HG03575 (cell line): ENCODE measurements around the gene BOC.
"Not testable (repeated sequence)": the region's sequence is repeated elsewhere in the genome, so short reads cannot be mapped to it uniquely, and the experiment has no call there.

Experiments
- ATAC-seq: cut with Tn5 transposase; IDR thresholded peaks from one replicate; pipeline ENCODE4 v1.9.1; 2021; ENCODE audit not compliant: unreplicated experiment, insufficient number of reproducible peaks, low FRiP score; ENCODE audit errors: extremely low read depth

BOC gene

DNA sequence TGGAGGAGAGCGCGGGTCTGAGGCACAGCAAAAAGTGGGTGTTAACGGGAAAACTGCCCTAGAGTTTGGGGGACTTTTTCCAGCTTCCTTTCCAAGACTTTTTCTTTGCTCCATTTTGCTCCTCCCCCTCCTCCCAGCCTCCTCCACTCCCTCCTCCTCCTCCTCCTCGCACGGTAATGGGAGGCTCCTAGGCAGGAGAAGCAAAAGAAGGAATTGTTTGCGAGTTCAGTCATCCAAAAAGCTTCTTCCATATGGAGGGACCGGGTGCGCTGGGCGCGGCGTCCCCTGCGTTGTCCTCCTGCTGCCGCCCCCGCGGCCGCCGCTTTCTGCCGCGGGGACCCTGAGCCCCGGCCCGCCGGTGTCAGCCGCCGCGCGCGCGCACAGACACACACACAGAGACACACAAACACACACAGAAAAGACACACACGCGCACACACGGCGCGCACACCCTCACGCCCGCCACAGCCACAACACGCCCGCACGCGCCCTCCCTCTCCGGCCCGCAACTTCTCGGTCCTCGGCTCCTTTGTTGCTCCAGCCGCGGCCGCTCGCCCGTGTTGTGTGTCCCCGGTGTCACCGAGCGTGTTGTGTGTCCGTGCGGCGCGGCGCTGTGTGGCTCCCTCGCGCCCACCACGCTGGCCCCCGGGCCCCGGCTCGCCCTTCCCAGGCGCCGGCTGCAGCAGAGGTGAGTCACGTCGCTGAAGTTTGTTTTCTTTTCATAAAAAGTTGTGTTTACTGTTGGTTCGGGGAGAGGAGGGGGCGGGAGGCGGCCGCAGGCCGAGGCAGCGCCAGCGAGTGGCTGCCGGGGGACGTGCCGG lies at the start of gene BOC:
Gene BOC (plus strand): TSS at position 228 of the 820 bp plus-strand sequence. CDS start 38,246 bp downstream, outside the sequence.
- no peak for ATAC-seq

DNA sequence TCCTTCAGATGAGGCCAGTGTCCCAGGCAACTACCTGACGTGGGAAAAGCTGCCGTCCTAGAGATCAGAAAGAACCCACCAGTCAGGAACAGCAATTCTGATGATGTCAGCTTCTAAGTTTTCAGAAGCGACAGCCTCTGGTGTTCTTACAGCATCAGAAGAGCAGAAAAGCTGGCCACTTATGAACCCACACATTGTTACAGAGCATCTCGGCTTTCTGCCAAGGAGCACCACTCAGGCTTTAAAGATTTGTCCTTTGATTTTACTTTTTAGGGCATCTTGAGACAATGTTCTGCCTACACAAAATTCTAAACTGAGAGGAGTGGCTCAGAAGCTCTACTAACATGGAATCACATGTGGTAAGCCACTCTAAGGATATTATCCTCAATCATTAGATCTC lies 49.7 kb upstream of the BOC start:
- no peak for ATAC-seq

- no peak for ATAC-seq
Observed at GRCh38 chr3:113163152-113163551, 48.2 kb upstream of the BOC start.

- ATAC-seq: no peak
Observed at GRCh38 chr3:113165841-113166240, 45.5 kb upstream of the BOC start.

DNA sequence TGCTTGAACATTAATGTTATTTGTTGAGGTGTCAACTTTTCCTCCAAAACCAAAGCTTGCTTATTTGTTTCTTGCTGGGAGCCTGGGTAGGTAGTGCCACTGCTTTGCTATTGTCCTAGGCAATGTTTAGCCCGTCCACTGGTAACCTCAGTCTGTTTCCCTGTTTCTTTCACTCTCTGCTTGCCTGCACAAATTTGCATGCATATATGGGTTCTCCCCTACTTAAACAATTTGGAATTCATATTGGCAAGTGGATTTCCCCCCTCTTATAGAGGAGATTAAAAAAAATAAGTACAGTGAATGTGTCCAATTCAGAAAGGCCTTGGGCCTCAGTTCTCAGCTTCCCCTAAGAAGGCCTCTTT lies 45.0 kb upstream of the BOC start:
- ATAC-seq: no peak

GRCh38 chr3:113166719-113167492 lies 44.5 kb upstream of the BOC start:
- no peak for ATAC-seq

DNA sequence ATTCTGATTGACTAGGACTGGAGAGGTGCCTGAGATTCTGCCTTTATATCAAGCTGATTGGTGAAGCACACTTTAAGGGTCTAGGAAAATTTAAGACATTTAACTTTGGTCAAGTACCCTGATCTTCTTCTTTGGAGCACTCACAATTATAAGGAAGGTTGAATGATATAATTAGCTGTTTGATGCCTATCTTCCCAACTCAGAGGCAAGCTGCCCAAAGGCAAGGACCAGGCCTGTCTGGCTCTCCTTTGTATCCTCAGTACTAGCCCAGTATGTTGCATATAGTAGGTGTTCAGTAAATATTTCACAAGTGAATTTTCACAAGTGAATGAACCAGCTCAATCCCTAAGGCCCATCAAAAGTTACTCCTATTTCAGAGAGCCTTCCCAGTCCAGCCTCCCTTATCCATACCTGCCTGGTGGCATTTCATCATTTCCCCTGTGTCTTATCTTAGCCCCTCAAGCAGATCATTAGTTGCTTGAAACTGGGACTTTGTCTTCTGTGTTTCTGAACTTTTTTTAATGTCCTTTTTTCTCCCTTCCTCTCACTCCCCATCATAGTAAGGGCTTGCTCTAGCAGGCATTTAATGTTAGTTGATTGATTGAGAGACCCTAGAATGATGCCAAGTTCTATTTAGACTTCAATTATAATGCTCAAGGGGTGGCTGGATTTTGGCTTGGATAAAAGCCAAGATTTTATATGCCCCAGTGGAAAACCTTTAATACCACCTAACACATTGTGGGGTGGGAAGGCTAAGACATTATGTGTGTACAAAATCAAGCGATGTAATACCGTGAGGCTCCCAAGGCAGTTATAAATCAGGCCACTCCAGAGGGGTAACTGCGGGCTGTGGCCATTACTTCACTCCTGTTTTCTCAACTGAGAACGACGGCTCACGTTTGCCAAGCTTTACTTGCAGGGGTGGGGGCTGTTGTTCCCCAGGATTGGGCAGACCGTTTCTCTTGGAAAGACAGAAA lies 43.2 kb upstream of the BOC start:
- ATAC-seq: no peak

- ATAC-seq: no peak
Observed at GRCh38 chr3:113169891-113170452, 41.4 kb upstream of the BOC start.

- ATAC-seq: no peak
Observed at GRCh38 chr3:113170771-113171170, 40.6 kb upstream of the BOC start.

GRCh38 chr3:113171675-113172300 lies 39.6 kb upstream of the BOC start:
- ATAC-seq: not testable (repeated sequence)

GRCh38 chr3:113173102-113173501 lies 38.3 kb upstream of the BOC start:
- ATAC-seq: no peak

GRCh38 chr3:113174304-113174703 lies 37.1 kb upstream of the BOC start:
- no peak for ATAC-seq

DNA sequence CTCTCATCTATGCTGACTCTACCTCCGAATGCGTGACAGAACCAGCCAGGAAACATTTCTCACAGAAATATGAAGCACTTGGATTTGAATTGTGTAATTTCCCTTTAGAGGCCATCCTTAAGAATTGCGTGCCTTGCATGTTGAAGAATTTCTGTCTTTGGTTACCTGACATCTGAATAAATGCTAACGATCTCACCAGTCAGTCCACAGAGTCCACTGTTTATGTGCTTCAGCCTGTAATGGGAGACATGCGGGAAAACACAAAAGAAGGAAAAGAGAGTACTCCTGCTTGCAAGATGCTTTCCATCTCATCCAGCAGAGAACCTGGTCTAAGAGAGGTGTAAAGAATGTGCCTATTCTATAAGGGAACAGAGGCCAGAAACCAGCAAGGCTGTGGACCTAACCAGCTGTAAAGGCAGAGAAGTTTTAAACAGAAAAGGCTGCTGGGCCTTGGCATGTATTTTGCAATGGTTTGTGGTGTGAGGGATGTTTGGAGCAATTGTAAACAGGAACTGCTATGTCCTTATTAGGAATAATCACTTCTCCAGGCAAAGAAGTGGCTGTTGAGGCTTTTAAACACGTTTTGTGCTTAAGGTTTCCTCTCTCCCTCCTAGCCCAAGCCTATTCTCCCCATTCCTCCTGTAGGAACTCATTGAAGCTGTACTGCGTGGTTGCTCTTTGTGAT lies 36.4 kb upstream of the BOC start:
- no peak for ATAC-seq

GRCh38 chr3:113177526-113177925 lies 33.8 kb upstream of the BOC start:
- no peak for ATAC-seq

DNA sequence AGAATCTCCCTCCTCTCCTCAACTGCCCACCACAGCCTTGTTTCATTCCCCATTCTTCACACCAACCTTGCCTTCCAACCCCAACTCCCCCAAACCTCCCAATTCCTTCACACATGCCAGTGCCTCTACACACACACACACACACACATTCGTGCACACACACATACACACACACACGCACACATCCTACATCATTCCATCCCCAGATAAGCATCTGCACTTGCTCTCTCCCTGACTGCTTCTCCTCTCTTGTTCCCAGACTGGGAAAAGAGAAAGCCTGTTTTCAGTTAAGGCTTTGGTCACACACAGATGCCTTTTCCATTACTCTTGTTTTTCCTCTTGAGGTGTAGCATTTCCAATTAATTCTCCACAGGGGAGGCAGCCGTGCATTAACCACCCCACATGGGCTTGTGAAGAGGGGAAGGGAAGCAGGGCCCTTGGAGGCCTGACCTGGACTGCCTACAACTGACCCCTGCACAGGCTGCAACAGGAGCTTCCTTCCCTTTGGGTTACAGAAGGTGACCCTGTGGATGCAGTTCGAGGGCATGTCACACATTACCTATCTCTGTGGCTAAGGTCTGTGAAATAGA lies 32.0 kb upstream of the BOC start:
- ATAC-seq: no peak

DNA sequence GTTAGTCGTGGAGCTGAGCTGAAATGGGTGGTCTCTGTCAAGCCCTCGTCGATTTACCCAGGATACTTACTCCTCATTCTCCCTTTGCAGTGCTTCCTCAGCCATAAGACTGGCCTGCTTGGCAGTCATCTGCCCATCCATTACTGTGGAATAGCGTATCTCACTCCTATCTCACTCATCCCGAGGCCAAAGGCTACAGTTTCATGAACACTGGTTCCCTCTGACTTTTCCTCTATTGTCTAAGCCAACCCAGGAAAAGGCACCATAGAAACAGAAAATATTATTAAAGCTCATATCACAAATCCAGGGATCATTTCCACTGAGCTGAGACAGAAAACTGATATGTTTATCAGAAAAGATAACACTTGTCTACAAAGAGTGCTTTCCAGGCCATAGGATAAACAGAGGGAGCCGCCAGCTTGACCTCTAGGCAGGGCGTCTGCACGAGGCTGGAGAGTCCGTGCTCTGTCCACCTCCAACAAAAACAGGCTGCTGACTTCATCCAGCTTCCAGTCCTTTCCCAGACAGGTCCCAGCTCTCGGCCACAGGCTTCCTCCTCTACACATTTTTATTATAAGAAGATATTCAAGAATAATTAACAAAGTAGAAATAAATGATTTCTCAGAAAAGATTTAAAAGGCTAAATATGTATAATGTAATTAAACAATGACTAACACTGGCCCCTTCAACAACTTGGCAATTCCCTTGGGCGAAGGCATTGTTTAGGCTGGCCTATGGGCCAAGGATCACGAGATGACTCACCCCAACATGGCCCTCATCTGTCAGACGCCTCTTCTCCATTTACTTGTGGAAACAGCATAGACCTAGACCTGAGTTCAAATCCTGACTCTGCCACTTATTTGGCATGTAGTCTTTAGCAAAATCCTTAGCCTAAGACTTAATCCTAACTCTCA lies 27.4 kb upstream of the BOC start:
- no peak for ATAC-seq
